ENCODE measurements around the gene CCDC86.

DNA sequence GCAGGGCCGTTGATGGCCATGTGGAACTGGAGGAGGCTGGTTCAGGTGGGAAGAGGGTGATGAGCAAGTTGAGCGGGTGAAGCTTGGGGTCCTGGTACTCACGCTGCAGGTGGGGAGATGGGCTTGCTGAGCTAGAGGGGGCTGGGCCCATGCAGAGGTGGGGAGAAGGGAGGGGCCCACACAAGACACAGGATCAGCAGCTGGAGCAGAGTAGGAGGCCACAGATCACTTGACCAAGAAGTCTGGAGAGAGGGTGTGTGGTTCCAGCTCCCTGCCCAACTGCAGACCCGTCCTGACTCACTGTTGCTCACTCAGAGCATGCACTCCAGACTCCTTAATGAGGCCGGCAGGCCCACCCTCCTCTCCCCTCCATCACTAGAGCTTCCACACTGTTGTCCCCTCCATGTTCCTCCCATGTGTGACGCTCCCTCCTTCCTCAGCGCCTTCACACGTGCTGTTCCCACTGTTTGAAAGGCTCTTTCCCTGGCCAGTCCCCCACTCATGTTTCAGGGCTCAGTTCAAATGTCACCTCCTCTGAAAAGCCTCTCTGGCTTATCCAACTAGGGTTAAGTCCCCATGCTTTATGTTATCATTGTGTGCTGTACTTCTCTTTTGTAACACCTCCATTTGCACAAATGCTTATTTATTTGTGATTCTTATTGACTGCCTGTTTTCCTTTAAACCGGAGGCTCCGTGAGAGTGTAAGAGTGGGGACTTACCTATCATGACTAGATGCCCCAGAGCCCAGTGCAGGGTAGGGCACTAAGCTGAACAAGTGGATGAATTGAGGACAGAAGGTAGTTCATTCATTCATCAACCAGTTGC lies 2.3 kb downstream of the CCDC86 start:
- TF ChIP-seq POLR2A (IDR thresholded peaks at IDR 0.05) (no peak), CTCF (IDR thresholded peaks at IDR 0.05) (no peak), EP300 (IDR thresholded peaks at IDR 0.05) (no peak)
